Stimulated activated CD8-positive, alpha-beta memory T cell treated with anti-CD3 and anti-CD28 coated beads, Interleukin-12 subunit alpha, Interleukin-12 subunit beta, amount 100 ng/mL, for 24 hours (primary cell): ENCODE measurements around the gene SLC14A1.

Source experiments
- DNase-seq: peaks from one replicate; pipeline ENCODE4 v3.0.0-alpha.2; 2020; ENCODE audit errors: extremely low read depth

Gene SLC14A1

GRCh38 chr18:45722899-45723298 is 1.1 kb upstream of the SLC14A1 start:
- DNase-seq = peak; percentile 16

DNA sequence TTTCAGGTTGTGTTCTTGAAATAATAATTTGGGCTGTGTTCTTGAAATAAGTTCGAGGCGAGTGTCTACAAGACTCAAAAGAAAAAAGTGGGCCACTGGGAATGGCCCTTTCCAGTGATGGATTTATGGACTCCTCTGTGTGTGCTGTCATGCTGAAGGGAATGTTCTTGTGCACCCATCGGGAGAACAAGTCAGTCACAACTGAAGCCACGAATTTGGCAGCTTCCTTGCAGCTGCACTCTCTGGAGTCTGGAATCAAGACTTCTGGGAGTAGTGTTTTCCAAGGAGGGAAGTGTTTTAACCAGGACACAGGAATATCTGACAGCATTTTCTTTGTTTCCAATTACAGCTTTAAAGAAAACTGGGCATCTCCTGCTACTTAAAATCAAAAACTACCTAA is 620 bp downstream of the SLC14A1 start:
- DNase-seq = no peak

GRCh38 chr18:45725336-45725735 is 1.4 kb downstream of the SLC14A1 start:
- no peak for DNase-seq

GRCh38 chr18:45726603-45727002 is 2.6 kb downstream of the SLC14A1 start:
- DNase-seq = no peak

DNA sequence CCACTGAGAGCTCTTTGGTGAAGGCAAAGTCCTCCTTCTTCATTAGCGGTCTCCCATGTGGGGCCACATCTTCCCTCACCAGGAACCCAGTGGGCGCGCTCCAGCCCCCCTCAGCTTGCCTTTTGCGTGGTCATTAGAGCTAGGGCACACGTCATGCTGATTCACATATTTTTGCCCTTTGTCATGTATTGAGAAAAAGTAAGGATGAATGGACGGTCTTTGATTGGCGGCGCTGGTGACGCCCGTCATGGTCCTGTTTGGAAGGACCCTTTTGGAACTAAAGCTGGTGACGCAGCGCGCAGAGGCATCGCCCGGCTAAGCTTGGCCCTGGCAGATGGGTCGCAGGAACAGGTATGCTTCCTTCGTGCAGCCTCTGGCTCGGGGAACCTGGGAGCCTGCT is 3.1 kb downstream of the SLC14A1 start:
- DNase-seq = no peak

DNA sequence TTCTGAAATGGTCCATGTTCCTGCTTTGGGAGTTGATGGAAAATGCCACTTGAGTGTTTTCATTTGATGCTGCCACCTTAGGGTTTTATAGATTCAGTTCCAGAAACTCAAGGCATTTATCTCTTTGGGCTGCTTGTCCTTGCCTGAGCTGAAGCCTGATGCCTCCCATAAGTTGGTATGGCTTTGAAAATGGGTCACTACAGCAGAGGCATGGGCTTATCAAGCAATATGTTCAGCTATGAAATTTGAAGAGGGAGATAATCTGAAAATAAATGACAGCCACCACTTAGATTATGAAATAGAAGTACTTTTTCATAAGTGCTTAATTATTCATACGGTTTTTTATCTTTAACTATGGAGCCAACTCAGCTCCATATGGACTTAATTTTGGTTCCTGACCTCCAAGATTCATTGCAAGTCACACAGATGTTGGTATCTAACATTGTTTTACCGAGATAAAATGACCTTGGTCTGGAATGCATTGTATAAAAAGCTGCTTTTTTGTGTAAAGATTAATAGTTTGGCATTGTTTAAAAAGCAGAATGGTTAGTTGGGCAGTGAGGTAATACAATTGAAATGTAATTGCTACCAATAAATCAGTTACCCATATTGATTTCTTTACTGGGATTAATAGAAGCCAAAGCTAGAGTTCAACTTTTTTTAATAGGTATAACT is 4.5 kb downstream of the SLC14A1 start:
- no peak for DNase-seq

GRCh38 chr18:45730832-45731575 is 7.0 kb downstream of the SLC14A1 start:
- DNase-seq = no peak

GRCh38 chr18:45731716-45732115 is 7.7 kb downstream of the SLC14A1 start:
- no peak for DNase-seq

DNA sequence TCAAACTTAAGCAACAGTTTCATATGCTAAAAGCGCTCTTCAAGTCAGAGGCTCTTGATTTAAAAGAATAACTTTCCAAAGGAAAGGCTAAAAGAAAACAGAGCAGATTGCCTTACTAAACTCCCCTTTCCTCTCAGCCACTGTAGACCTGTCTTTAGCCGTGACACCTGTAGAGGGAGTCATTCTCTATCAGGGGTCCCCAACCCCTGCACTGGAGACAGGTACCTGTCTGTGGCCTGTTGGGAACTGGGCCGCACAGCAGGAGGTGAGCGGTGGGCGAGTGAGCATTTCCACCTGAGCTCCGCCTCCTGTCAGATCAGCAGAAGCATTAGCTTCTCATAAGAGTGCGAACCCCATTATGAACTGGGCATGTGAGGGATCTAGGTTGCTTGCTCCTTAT is 9.6 kb downstream of the SLC14A1 start:
- no peak for DNase-seq

DNA sequence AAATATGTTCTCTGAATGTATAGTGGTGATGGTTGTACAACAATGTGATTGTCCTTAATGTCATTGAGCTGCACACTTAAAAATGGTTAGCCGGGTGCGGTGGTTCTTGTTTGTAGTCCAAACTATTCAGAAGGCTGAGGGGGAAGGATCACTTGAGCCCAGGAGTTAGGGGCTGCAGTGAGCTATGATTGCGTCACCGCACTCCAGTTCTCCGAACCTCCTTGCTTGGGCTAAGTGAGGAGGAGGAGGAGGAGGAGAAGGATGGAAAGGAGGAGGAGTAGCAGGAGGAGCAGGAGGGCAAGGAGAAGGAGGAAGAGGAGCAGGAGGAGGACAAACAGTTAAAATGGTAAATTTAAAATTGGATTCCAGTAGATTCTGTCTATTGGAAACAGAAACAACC is 10.5 kb downstream of the SLC14A1 start:
- DNase-seq = no peak

- DNase-seq = no peak
These were observed 11.0 kb downstream of the SLC14A1 start for GRCh38 chr18:45734944-45735343.

GRCh38 chr18:45738660-45739059 is 14.7 kb downstream of the SLC14A1 start:
- no peak for DNase-seq

GRCh38 chr18:45739268-45739667 is 15.3 kb downstream of the SLC14A1 start:
- no peak for DNase-seq

DNA sequence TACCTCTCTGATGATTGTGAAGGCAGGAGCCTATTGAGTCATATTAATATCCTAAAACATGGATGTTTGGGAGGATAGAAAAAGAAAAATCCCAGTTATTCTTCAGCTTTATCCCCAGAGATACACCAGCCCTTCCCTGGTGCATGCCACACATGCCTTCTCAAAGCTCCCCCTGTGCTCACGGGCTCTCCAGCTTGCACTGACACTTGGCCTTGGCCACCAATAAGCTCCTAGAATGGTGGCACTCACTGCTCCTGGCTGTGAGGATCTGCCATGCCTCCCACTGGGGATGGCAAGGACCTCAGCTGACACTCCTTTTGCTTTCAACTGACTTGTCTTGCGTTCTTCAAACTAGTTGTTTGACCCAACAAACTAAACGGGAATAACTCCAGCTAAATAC is 15.9 kb downstream of the SLC14A1 start:
- DNase-seq = no peak

DNA sequence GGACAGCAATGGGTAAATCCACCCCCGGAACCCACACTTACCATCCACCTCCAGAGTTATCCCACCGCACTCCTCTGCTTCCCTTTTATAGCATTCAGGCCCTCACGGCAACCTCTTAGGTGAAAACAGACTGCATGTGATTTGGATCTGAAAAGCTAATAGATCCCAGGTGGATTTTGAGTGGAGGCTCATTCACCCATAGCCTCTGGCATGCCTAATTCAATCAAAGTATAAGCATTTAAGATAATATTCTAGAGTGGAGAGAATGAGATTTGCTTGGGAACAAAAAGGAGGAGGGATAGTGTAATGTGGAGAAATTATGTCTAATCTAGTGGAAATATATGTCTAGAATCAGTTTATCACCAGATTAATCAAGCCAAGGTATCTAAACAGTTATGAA is 17.1 kb downstream of the SLC14A1 start:
- DNase-seq = no peak

- no peak for DNase-seq
These were observed 22.0 kb downstream of the SLC14A1 start for GRCh38 chr18:45745817-45746461.

GRCh38 chr18:45748501-45748900 is 24.5 kb downstream of the SLC14A1 start:
- DNase-seq = no peak

DNA sequence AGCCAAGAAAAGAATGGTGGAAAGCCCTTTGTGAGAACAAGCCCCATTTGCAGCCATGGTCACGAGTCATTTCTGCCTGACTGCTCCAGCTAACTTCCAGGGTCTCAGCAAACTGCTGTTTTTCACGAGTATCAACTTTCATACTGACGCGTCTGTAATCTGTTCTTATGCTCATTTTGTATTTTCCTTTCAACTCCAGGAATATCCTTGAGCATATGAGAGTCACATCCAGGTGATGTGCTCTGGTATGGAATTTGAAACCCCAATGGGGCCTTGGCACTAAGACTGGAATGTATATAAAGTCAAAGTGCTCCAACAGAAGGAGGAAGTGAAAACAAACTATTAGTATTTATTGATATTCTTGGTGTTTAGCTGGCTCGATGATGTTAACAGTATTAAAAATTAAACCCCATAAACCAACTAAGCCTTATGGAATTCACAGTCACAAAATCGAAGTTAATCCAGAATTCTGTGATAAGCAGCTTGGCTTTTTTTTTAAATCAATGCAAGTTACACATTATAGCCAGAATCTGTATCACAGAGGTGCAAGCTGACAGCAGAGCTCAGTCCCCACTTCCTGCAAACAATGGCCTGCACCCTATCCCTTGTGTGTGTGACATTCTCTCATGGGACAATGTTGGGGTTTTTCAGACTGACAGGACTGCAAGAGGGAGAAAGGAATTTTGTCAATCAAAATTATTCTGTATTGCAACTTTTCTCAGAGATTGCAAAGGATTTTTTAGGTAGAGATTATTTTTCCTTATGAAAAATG is 26.1 kb downstream of the SLC14A1 start:
- DNase-seq = no peak

DNA sequence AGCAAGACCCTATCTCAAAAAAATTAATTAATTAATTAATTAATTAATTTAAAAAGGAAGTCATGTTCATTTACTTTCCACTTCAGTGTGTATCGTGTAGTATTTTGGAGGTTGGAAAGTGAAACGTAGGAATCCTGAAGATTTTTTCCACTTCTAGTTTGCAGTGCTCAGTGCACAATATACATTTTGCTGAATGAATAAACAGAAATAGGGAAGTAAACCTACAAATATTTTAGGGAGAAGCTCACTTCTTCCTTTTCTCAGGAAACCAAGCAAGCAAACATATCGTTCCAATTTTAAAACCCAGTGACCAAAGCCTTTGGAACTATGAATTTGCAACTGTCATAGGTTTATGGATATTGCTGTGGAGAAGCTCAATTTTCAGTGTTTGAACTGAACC is 27.8 kb downstream of the SLC14A1 start:
- DNase-seq = no peak

- no peak for DNase-seq
These were observed 28.7 kb downstream of the SLC14A1 start for GRCh38 chr18:45752681-45753080.

GRCh38 chr18:45753286-45753685 is 29.3 kb downstream of the SLC14A1 start:
- DNase-seq = no peak

DNA sequence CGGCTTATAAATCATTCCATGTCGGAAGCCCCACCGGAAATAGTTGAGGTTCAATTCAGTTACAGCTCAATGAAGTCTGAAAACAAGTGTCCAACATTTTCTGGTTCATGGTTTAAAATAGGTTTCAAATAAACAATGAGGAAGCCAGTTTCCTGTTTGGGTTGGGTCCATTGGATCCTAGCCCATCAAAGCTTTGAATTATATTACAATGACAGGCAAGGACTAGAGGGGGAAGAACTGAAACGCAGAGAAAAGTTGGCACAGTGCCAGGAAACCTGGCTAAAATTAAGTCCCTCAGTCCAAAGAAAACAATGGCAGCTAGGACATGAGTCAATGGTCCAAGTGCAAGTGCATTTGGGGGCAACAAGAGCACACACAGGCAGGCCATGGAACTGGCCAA is 32.0 kb downstream of the SLC14A1 start:
- no peak for DNase-seq
